ELR (cell line): ENCODE data around the gene ERMARD.
"Not testable (repeated sequence)": the region's sequence is repeated elsewhere in the genome, so short reads cannot be mapped to it uniquely, and the experiment has no call there.

ENCODE experiments used
- DNase-seq: peaks from one replicate; pipeline ENCODE4 v3.0.0-alpha.2; 2015; ENCODE audit warnings: low read depth

Gene ERMARD

DNA sequence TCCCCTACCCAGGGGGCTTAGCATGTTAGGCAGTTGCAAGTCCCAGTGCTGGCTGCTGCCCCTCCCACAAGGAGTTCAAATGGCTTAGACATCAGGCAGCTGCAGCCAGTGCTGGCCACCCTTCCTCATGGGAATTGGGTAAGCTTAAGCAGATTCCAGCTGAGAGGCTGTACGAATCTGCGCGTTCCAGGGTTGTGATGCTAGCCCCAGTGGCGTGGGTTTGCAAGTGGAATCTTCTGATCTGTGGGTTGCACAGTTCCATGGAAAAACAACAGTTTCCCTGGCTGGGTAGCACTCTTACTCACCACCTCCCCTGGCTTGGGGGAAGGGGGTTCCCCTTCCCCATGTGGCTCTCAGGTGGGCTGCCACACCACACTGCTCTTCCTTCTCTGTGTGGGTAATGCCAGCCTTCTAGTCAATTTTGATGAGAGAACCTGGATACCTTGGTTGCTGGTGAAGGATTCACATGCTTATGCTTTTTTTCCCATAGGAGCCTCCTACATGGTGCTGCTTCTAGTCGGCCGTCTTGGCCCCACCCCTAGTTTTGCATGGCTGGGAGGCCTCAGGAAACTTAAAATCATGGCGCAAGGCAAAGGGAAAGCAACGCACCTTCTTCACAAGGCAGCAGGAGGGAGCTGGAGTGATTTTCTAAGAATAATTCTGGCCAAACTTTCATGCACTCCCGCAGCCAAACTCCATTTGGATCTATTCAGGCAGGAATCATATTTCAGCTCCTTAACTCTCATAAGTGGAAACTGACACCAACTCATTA, 13.0 kb upstream of the ERMARD start:
- DNase-seq: no peak

GRCh38 chr6:169738976-169739529, 12.4 kb upstream of the ERMARD start:
- no peak for DNase-seq

DNA sequence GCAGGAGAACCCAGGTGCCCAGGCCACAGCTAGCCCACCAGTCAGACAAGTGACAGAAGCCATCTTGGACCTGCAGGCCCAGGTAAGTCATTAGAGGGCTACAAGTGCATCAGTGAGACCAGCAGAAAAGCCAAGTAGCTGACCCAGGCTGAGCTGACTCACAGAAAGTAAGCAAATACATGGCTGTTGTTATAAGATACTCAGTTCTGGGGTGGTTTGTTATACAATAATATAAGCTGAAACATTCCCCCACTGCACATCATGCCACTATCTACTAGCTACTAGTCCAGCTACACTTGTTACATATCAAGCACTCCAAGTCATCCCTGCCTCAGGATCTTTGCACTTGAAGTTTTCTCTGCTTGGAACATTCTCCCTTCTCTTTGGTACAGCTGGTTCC, 10.1 kb upstream of the ERMARD start:
- no peak for DNase-seq

DNA sequence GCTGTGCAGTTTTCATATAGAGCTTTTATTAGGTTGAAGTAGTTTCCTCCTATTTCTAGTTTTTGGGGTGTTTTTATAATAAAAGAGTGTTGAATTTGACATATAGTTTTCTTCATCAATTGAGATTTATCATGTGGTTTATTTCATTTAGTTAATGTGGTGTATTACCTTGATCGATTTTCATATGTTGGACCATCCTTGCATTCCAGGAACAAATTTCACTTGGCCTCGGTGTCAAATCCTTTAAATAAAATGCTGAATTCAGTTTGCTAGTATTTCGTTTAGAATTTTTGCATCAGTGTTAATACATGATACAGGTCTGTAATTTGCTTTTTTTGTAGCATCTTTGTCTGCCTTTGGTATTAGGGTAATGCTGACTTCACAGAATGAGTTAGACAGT, 6.0 kb upstream of the ERMARD start:
- no peak for DNase-seq

DNA sequence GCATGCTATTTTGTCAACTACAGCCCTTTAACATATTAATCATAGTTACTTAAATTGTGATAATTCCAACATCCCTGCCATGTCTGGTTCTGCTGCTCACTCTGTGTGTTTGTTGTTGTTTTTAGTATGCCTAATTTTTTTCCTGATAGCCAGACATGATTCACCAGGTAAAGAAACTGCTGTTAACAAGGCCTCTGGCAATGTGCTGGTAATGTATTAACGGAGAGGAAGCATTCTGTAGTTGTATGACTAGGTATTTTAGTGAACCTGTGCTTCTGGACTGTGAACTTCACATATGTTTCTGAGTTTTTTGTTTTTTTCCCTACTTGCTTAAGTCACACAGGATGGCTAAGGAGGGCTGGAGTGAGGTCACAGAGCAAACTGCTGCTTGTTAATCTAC, 4.9 kb upstream of the ERMARD start:
- no peak for DNase-seq

GRCh38 chr6:169752074-169752623, 727 bp downstream of the ERMARD start:
- DNase-seq: peak; percentile 29

GRCh38 chr6:169755162-169755561, 3.7 kb downstream of the ERMARD start:
- DNase-seq: no peak

- DNase-seq: no peak
Measured at GRCh38 chr6:169763308-169763707, 11.9 kb downstream of the ERMARD start.

GRCh38 chr6:169763881-169764280, 12.5 kb downstream of the ERMARD start:
- no peak for DNase-seq

- not testable (repeated sequence) for DNase-seq
Measured at GRCh38 chr6:169765789-169766188, 14.4 kb downstream of the ERMARD start.

DNA sequence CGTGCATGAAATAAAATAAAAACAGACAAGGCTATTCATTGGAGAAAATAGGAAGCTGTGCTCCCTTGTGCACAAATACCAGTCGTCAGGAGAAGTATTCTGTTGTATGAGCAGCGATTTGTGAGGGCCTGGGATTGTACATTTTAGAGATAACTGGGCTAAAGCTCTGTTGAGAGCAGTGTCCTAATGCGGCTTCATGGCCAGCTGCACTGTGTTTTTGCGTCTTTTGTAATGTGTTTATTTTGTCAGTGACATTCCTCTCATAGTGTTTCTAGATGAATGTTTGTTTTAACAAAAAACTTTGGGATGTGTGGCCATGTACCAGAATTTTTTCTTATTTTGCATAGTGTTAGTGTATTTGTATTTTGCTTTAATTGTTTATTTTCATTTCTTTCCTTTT, 14.8 kb downstream of the ERMARD start:
- DNase-seq: no peak

DNA sequence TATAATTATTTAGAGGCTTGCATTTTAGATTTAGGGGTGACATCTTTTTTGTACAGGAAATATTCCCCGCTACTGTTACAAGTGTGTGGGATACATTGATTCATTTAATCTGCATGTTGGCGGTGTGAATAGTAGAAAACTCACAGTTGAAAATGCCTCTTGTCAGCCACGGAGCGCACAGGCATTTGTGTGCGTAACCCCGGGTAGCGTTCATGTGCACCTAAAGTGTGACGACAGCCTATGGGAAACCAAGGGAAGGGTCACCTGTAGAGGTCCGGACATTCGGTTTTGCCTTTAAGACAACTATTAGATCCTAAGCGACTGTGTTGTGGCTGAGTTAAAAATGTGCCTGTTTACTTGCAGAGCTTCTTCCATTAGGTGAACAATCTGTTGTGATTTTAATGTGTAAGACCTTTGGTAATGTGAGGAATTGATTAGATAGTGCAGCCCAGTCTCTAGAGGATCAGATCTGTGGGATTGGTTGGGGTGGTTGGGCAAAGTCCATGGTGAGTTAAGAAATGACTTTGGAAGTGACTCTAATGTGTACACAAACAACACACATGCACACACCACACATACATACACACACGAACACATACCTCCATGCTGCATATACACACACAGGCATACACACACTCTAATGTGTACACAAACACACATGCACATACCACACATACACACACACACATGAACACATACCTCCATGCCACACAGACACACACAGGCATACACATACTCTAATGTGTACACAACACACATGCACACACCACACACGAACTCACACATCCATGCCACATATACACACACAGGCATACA, 15.7 kb downstream of the ERMARD start:
- DNase-seq: no peak

DNA sequence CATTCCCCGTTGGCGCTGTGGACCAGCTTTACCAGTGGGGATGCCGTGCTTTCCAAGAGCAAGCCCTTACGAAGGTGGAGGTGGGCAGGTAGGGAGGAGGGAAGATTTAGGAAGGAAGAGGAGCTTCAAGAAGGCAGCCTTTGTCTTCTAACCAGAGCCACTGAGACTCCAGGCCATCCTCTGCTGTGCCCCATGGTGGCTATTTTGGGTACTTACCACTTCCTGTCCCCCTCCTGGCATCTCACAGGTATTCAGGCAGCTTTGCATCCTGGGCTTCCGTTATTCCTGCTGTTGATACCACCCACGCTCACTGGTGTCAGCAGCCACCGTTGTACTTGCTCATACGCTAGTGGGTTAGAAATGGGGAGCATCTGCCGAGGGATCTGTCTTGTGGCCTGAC, 22.9 kb downstream of the ERMARD start:
- no peak for DNase-seq

- no peak for DNase-seq
Measured at GRCh38 chr6:169775321-169775720, 23.9 kb downstream of the ERMARD start.

GRCh38 chr6:169776379-169776778, 25.0 kb downstream of the ERMARD start:
- DNase-seq: no peak

- DNase-seq: no peak
Measured at GRCh38 chr6:169777896-169778295, 26.5 kb downstream of the ERMARD start.

GRCh38 chr6:169778646-169779045, 27.2 kb downstream of the ERMARD start:
- no peak for DNase-seq

DNA sequence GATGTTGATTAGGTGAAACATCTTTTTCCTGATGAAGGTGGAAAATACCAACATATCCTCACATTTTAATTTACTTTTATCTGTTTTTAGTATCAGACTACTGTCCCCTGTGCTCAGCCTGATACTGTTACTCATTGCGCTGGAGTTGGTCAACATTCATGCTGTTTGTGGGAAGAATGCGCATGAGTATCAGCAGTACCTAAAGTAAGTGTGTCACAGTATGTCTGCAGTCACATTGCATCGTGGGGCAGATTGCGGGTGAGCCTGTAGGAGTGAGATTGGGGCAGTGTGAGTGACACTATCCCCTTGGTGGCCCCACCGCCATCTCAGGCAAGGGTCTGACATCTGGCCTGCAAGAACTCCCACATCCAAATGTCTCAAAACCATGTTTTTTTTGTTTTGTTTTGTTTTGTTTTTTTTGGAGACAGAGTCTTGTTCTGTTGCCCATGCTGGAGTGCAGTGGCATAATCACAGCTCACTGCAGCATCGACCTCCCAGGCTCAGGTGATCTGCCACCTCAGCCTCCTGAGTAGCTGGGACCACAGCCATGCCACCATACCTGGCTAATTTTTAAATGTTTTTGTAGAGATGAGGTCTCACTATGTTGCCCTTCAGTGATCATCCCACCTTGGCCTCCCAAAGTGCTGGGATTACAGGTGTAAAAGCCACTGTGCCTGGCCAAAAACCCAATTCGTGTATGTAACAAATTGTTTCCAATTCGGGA, 27.8 kb downstream of the ERMARD start:
- DNase-seq: no peak

- DNase-seq: no peak
Measured at GRCh38 chr6:169779896-169780295, 28.5 kb downstream of the ERMARD start.

- no peak for DNase-seq
Measured at GRCh38 chr6:169780571-169781091, 29.2 kb downstream of the ERMARD start.

DNA sequence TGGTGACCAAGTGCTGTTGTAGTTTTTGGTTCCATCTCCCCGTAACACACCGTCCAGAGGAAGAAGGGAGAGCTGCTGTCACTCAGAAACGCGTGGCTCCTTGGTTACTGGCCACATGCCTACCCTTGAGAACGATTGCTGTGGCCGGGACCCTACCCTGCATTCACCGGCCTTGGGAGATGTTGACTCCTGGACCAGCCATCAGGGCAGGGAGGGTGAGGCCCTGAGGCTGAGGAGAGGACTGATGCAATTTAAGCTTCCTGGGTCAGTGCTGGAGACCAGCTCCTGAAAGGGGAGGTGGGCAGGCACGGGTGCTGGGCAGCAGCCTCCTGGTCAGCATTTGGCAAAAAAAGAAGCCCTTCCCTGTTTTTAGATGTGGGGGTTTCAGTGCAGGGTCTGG, 31.5 kb downstream of the ERMARD start:
- no peak for DNase-seq

- DNase-seq: no peak
Measured at GRCh38 chr6:169783401-169783800, 32.0 kb downstream of the ERMARD start.
